Activated T-cell treated with anti-CD3 and anti-CD28 coated beads, Interleukin-2, amount 50 U/mL, for 24 hours (primary cell): Measurements from ENCODE around the gene NPW.

Source experiments
- DNase-seq: peaks from one replicate; pipeline ENCODE4 v3.0.0-alpha.2; 2020
- H3K27ac Mint-ChIP-seq: 2 replicates; pipeline ENCODE4 v1.8.0; 2020; ENCODE audit warnings: mild to moderate bottlenecking, mixed read lengths
- H3K27me3 Mint-ChIP-seq: 2 replicates; pipeline ENCODE4 v1.8.0; 2020; ENCODE audit warnings: mixed read lengths
- H3K36me3 Mint-ChIP-seq: 2 replicates; pipeline ENCODE4 v1.8.0; 2020; ENCODE audit warnings: low read depth, mixed read lengths
- H3K4me1 Mint-ChIP-seq: 2 replicates; pipeline ENCODE4 v1.8.0; 2020; ENCODE audit warnings: low read depth, mixed read lengths
- H3K4me3 Mint-ChIP-seq: 2 replicates; pipeline ENCODE4 v1.8.0; 2020; ENCODE audit warnings: mild to moderate bottlenecking, moderate library complexity, mixed read lengths
- H3K9me3 Mint-ChIP-seq: 2 replicates; pipeline ENCODE4 v1.8.0; 2020; ENCODE audit warnings: mixed read lengths

Gene NPW

DNA sequence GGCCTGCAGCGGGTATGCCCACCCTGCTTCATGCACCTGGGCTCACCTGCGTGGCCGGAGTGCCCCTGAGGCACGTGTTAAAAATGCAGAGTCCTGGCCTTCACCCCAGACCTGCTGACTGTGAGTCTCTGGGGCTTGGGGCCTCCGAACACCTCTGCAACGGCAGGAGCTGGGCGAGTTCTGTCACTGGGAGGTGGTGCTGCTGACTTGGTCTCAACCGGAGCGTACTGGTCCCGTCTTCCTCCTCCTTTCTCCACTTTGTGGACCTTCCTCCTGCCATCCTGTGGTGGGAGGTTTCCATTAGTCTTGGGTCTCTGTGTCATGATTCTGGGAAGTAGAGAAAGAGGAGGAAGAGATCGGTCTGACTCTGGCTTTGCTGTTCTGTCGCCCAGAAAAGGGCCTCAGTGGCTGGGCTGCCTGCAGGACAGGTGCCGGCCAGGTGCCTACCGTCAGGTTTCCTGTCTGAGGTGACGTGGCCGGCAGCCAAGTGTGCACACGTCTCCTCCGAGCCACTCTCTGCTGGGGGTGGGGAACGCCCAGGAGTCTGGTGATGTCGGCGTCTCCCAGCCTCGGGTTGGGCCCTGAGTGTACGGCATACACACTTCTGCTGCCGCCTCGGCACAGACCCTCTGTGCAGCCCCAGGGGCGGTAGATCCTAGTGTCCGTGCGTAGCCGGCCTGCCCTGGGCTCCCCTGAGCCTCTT is 35.1 kb downstream of the NPW start:
- no peaks in the 10 kb centered on the region for H3K9me3 Mint-ChIP-seq
- H3K36me3 Mint-ChIP-seq: peaks cover 75% of the 10 kb centered on the region
- no peak overlapping the region for H3K4me3 Mint-ChIP-seq
- DNase-seq: no peak
- peaks cover 3% of the 10 kb centered on the region for H3K4me1 Mint-ChIP-seq
- H3K27me3 Mint-ChIP-seq: no peaks in the 10 kb centered on the region
- no peak overlapping the region for H3K27ac Mint-ChIP-seq

- no peak for DNase-seq
- no peak overlapping the region for H3K27ac Mint-ChIP-seq
- H3K36me3 Mint-ChIP-seq: peaks cover 77% of the 10 kb centered on the region
- H3K4me3 Mint-ChIP-seq: no peak overlapping the region
- no peaks in the 10 kb centered on the region for H3K27me3 Mint-ChIP-seq
- no peaks in the 10 kb centered on the region for H3K9me3 Mint-ChIP-seq
- no peaks in the 10 kb centered on the region for H3K4me1 Mint-ChIP-seq
Observed at GRCh38 chr16:2056077-2056476, 36.5 kb downstream of the NPW start.

DNA sequence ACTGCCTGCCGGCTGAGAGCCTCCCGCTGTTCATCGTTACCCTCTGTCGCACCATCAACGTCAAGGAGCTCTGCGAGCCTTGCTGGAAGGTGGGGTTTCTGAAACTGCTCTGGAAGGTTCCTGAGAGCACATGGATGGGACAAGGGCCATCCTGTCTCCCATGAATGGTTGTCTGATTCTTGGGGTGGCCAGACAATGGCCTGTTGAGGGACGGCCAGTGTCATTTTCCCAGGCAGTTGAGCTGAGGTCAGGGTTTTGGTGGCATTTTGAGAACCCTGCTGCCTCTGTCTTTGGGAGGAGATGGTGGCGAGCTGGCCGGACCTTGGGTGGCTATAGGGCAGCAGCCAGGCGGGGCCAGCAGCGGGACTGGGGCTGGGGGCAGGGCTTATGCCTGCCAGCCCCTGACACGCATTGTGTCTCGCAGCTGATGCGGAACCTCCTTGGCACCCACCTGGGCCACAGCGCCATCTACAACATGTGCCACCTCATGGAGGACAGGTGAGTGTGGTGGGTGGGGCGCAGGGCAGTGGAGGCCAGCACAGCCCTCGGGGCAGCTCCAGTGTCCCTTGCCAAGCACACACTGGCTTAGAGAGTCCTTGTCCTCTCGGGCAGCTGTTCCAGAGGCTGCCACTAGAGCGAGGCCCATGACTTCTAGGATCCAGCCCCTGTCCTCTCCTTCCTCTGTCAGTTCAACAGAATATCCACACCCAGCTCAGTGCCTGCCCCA is 37.3 kb downstream of the NPW start:
- Mint-ChIP-seq H3K4me3 (no peak overlapping the region), H3K27ac (no peak overlapping the region), H3K27me3 (no peaks in the 10 kb centered on the region), H3K36me3 (peaks cover 73% of the 10 kb centered on the region), H3K9me3 (no peaks in the 10 kb centered on the region), H3K4me1 (no peaks in the 10 kb centered on the region)
- DNase-seq: no peak

DNA sequence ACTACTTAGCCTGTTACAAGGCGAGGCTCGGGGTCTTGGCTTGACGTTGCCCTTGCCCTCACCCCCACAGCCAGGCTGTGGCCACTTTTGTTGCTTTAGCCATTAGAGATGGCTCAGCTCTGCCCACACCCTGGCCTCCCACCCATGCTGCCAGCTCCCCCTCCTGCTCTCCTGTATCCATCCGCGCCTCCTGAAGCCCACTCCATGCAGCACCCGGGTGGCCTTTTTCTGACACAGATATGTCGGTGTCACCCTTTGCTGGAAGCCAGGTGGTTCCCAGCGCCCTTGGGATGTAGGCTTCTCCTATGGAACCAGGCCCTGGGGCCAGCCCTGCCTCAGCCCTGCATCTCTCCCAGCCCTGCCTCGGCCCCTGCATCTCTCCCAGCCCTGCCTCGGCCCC is 37.9 kb downstream of the NPW start:
- Mint-ChIP-seq H3K4me1 (no peaks in the 10 kb centered on the region), H3K27me3 (no peaks in the 10 kb centered on the region), H3K9me3 (no peaks in the 10 kb centered on the region), H3K36me3 (peaks cover 69% of the 10 kb centered on the region), H3K4me3 (no peak overlapping the region), H3K27ac (no peak overlapping the region)
- no peak for DNase-seq

DNA sequence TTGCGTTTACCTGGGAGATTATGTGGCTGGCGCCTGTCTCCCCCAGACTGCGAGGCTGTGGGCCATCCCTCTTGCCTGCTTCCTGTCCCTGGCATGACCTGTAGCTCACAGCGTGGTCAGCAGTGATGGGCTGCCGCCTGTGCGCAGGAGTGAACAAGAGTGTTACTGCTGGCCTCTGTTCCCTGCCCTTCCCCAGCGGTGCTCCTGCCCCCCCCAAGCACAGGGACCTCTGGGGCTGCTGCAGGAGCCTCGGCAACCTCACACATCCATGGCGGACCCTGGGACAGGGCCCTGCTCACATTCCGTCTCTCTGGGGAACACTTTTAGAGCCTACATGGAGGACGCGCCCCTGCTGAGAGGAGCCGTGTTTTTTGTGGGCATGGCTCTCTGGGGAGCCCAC is 38.8 kb downstream of the NPW start:
- Mint-ChIP-seq H3K4me1 (no peaks in the 10 kb centered on the region), H3K4me3 (no peak overlapping the region), H3K36me3 (peaks cover 68% of the 10 kb centered on the region), H3K27ac (no peak overlapping the region), H3K9me3 (no peaks in the 10 kb centered on the region), H3K27me3 (no peaks in the 10 kb centered on the region)
- no peak for DNase-seq

- H3K36me3 Mint-ChIP-seq: peaks cover 68% of the 10 kb centered on the region
Observed at GRCh38 chr16:2058872-2059271, 39.3 kb downstream of the NPW start.

DNA sequence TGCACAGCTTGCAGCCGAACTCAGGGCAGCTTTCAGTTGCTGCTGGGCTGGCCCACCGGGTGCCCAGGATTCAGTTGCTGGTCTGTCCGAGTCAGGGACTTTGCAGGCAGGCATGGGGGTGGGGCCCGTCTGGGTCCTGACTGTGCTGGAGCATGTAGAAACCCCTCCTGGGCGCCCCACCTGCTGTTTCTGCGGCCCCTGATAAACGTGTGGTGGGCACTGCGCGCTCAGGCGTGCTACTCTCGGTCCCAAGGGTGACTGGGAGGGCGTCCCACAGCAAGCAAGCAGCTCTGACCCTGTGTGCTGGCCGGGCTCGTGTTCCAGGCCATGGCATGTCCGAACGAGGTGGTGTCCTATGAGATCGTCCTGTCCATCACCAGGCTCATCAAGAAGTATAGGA is 40.8 kb downstream of the NPW start:
- Mint-ChIP-seq H3K9me3 (no peaks in the 10 kb centered on the region), H3K4me3 (no peak overlapping the region), H3K27me3 (no peaks in the 10 kb centered on the region), H3K36me3 (peaks cover 68% of the 10 kb centered on the region), H3K27ac (no peak overlapping the region), H3K4me1 (no peaks in the 10 kb centered on the region)
- DNase-seq: no peak

More at GRCh38 chr16:2058872-2059271, 39.3 kb downstream of the NPW start:
- Mint-ChIP-seq H3K27me3 (no peaks in the 10 kb centered on the region), H3K4me3 (no peak overlapping the region), H3K9me3 (no peaks in the 10 kb centered on the region), H3K4me1 (no peaks in the 10 kb centered on the region), H3K27ac (no peak overlapping the region)
- DNase-seq: no peak

DNA sequence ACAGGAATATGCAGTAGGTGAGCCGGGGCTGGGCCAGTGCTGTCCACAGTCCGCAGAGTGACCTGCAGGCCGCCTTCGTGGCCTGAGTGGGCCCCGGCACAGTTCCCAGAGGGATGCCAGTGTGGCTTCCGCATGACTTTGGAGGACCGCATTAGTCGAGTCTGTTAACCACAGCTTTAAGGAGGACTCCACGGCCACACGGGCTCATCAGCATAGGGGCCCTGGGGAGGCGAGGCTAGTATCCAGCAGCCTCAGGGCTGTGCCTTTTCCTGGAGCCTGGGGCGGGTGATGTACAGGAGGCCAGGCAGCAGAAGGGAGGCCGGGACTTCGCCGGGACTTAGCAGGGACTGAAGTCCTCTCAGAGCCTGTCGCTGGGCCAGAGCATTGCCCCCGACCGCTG is 41.4 kb downstream of the NPW start:
- Mint-ChIP-seq H3K9me3 (no peaks in the 10 kb centered on the region), H3K27ac (no peak overlapping the region), H3K36me3 (peaks cover 70% of the 10 kb centered on the region), H3K27me3 (no peaks in the 10 kb centered on the region), H3K4me3 (no peak overlapping the region), H3K4me1 (no peaks in the 10 kb centered on the region)
- DNase-seq: no peak

GRCh38 chr16:2061526-2061925 is 41.9 kb downstream of the NPW start:
- no peak for DNase-seq
- Mint-ChIP-seq H3K4me1 (no peaks in the 10 kb centered on the region), H3K9me3 (no peaks in the 10 kb centered on the region), H3K27me3 (no peaks in the 10 kb centered on the region), H3K4me3 (no peak overlapping the region), H3K27ac (no peak overlapping the region), H3K36me3 (peaks cover 72% of the 10 kb centered on the region)

- Mint-ChIP-seq H3K27ac (no peak overlapping the region), H3K4me1 (no peaks in the 10 kb centered on the region), H3K36me3 (peaks cover 71% of the 10 kb centered on the region), H3K4me3 (no peak overlapping the region), H3K27me3 (no peaks in the 10 kb centered on the region), H3K9me3 (no peaks in the 10 kb centered on the region)
- DNase-seq: no peak
Observed at GRCh38 chr16:2062801-2063200, 43.2 kb downstream of the NPW start.

- Mint-ChIP-seq H3K4me1 (no peaks in the 10 kb centered on the region), H3K4me3 (no peak overlapping the region), H3K36me3 (peaks cover 73% of the 10 kb centered on the region), H3K27ac (no peak overlapping the region), H3K9me3 (no peaks in the 10 kb centered on the region), H3K27me3 (no peaks in the 10 kb centered on the region)
- DNase-seq: no peak
Observed at GRCh38 chr16:2063861-2064260, 44.3 kb downstream of the NPW start.

DNA sequence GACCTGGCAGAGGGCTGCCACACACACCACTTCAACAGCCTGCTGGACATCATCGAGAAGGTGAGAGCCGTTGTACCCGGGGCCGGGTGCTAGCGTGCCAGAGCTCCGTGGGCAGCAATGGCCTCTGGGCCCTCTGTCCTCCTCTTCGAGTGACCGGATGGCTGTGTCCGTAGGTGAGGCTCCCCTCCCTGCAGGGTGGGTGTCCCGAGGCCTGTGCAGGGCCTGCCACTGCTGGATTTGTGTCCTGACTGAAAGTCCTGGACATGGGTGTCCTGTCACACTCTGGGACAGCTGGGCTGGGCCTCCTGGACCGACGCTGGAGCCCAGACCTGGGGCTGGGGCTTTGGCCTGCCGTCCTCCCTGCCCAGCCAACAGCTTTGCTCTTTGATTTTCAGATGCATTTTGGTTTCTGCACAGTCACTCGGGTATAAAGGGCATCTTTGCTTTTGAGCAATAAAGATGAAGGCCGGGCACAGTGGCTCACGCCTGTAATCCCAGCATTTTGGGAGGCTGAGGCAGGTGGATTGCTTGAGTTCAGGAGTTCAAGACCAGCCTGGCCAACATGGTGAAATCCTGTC is 44.9 kb downstream of the NPW start:
- no peaks in the 10 kb centered on the region for H3K27me3 Mint-ChIP-seq
- H3K4me1 Mint-ChIP-seq: no peaks in the 10 kb centered on the region
- no peak overlapping the region for H3K4me3 Mint-ChIP-seq
- DNase-seq: no peak
- peaks cover 77% of the 10 kb centered on the region for H3K36me3 Mint-ChIP-seq
- H3K9me3 Mint-ChIP-seq: no peaks in the 10 kb centered on the region
- no peak overlapping the region for H3K27ac Mint-ChIP-seq

- Mint-ChIP-seq H3K36me3 (peaks cover 76% of the 10 kb centered on the region), H3K27ac (no peak overlapping the region), H3K4me1 (no peaks in the 10 kb centered on the region), H3K9me3 (no peaks in the 10 kb centered on the region), H3K27me3 (no peaks in the 10 kb centered on the region), H3K4me3 (no peak overlapping the region)
- no peak for DNase-seq
Observed at GRCh38 chr16:2066139-2066538, 46.6 kb downstream of the NPW start.
